ENCODE measurements around the gene FRMD5.

- no peak for TF ChIP-seq CTCF (IDR thresholded peaks at IDR 0.05; ENCODE audit: low read depth, low read length, poor library complexity, severe bottlenecking)
- no peak for TF ChIP-seq EZH2phosphoT487 (IDR thresholded peaks at IDR 0.05; ENCODE audit: borderline replicate concordance, low read length)
These were observed 149.4 kb downstream of the FRMD5 start for GRCh38 chr15:44045661-44046060.
